Activated T-helper 2 cell treated with anti-CD3 and anti-CD28 coated beads, Interferon-gamma antibody, Interleukin-2, Interleukin-4, amounts not matched to agents 10 μg/mL and 5 μg/mL and 100 μg/mL, durations not matched to agents 14 hours and 24 hours and 36 hours (primary cell): ENCODE data around the gene FMNL2. TPM values are rescaled to one million over a fixed set of nuclear protein-coding genes. Genes with fewer than 3 reads are reported as not detected.

ENCODE experiments used
- DNase-seq: peaks from one replicate; pipeline ENCODE4 v3.0.0; 2021; ENCODE audit warnings: low spot score
- H3K27ac Mint-ChIP-seq: one replicate; pipeline ENCODE4 v1.8.0; 2021; ENCODE audit warnings: mixed read lengths
- H3K27me3 Mint-ChIP-seq: one replicate; pipeline ENCODE4 v1.8.0; 2021; ENCODE audit warnings: low read depth, mixed read lengths
- H3K36me3 Mint-ChIP-seq: one replicate; pipeline ENCODE4 v1.8.0; 2021; ENCODE audit warnings: low read depth, mixed read lengths
- H3K4me1 Mint-ChIP-seq: one replicate; pipeline ENCODE4 v1.8.0; 2021; ENCODE audit warnings: low read depth, mixed read lengths
- H3K4me3 Mint-ChIP-seq: one replicate; pipeline ENCODE4 v1.8.0; 2021; ENCODE audit warnings: low read depth, mild to moderate bottlenecking, moderate library complexity, mixed read lengths
- H3K9me3 Mint-ChIP-seq: one replicate; pipeline ENCODE4 v1.8.0; 2021; ENCODE audit warnings: mixed read lengths
- intact Hi-C: fragments of 100-400 bp; cut with micrococcal nuclease; formaldehyde crosslinking; loops from one replicate; pipeline ENCODE4 v1.15.1; 2023
- total RNA-seq: library from RNA; stranded (reverse); gene quantifications from 2 replicates; pipeline ENCODE4 v1.2.3, GENCODE V29; 2022

FMNL2 gene
- total RNA-seq, 1 donor from 2014 or later = 14.0 TPM

- DNase-seq = no peak
- no peaks in the 10 kb centered on the region for H3K9me3 Mint-ChIP-seq
- H3K27me3 Mint-ChIP-seq = peaks cover 6% of the 10 kb centered on the region
- no peak overlapping the region for H3K27ac Mint-ChIP-seq
- intact Hi-C loops = no loop called here
- no peaks in the 10 kb centered on the region for H3K36me3 Mint-ChIP-seq
- no peak overlapping the region for H3K4me3 Mint-ChIP-seq
- H3K4me1 Mint-ChIP-seq = peaks cover 24% of the 10 kb centered on the region
Measured at GRCh38 chr2:152441961-152442360, 107.0 kb downstream of the FMNL2 start.

- peaks cover 6% of the 10 kb centered on the region for H3K27me3 Mint-ChIP-seq
- no peaks in the 10 kb centered on the region for H3K36me3 Mint-ChIP-seq
- H3K4me1 Mint-ChIP-seq = peaks cover 24% of the 10 kb centered on the region
- H3K9me3 Mint-ChIP-seq = no peaks in the 10 kb centered on the region
- H3K27ac Mint-ChIP-seq = no peak overlapping the region
- DNase-seq = no peak
- no peak overlapping the region for H3K4me3 Mint-ChIP-seq
- intact Hi-C loops = no loop called here
Measured at GRCh38 chr2:152443771-152444170, 108.8 kb downstream of the FMNL2 start.

DNA sequence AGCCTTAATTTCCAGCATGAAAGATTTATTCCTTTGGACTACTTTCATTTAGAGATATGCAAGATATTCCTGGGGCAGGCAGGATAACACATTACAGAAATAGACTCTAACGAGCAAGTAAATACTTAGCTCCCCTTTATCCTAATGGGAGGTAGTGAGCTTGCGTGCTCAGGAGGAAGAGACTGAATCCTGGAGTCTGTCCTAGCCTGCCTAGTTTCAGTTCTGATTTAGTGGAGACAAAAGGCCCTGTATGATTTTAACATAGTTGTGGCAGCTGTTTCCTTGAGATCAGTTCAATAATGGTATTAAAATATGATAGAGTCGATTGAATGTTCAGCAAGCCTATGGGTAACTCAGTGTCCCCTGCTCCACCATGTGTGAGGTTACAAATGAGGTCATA is 109.5 kb downstream of the FMNL2 start:
- Mint-ChIP-seq H3K4me1 (peaks cover 24% of the 10 kb centered on the region), H3K36me3 (no peaks in the 10 kb centered on the region), H3K4me3 (no peak overlapping the region), H3K9me3 (no peaks in the 10 kb centered on the region), H3K27me3 (peaks cover 3% of the 10 kb centered on the region), H3K27ac (no peak overlapping the region)
- DNase-seq = no peak
- intact Hi-C loops = no loop called here

GRCh38 chr2:152445375-152445774 is 110.4 kb downstream of the FMNL2 start:
- intact Hi-C loops = loop anchor here (1.0 kb wide), 1 partner anchor 24 kb away; no protein-coding TSS in a partner anchor
- peaks cover 3% of the 10 kb centered on the region for H3K27me3 Mint-ChIP-seq
- H3K27ac Mint-ChIP-seq = no peak overlapping the region
- no peak overlapping the region for H3K4me3 Mint-ChIP-seq
- no peak for DNase-seq
- H3K9me3 Mint-ChIP-seq = no peaks in the 10 kb centered on the region
- no peaks in the 10 kb centered on the region for H3K36me3 Mint-ChIP-seq
- H3K4me1 Mint-ChIP-seq = peaks cover 24% of the 10 kb centered on the region

DNA sequence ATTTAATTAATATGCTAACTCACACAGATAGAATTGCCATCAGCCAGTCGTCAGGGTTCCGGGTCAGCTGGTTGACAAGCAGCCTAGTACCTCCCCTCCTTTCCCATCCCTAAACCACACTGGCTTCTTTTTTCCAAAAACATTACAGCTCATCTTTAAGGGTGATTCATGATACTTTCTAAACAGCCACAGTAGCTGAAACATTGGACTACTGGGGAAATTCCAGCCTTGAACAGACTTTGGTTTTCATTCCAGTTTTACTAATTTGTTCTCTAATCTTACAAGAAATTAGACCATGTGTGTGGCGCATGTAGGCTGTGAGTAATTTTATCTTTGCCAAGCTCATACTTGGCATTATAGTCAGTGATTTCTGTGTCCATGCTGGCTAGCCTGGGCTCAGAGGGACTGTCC is 110.8 kb downstream of the FMNL2 start:
- intact Hi-C loops = loop anchor here (1.0 kb wide), 2 partner anchors 24 to 30 kb away; no protein-coding TSS in a partner anchor
- Mint-ChIP-seq H3K27ac (no peak overlapping the region), H3K4me1 (peaks cover 22% of the 10 kb centered on the region), H3K9me3 (no peaks in the 10 kb centered on the region), H3K27me3 (peaks cover 3% of the 10 kb centered on the region), H3K4me3 (no peak overlapping the region), H3K36me3 (no peaks in the 10 kb centered on the region)
- no peak for DNase-seq

DNA sequence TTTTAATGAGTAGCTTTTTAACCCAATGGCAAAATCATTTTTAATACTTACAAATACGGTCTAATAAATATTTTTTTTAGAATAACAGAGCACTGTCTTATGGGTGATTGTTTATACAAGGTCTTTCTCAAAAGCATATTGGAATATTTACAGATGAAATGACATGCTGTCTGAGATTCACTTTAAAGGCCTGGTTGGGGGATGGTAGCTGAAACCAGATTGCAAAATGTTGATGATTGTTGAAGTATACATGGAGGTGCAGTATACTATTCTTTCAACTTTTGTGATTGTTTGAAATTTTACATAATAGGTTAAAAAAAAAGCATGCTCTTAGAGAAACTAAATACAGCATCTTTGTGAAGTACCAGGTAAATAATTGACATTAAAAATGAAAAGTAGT is 111.2 kb downstream of the FMNL2 start:
- Mint-ChIP-seq H3K9me3 (no peaks in the 10 kb centered on the region), H3K27ac (no peak overlapping the region), H3K27me3 (peaks cover 3% of the 10 kb centered on the region), H3K36me3 (no peaks in the 10 kb centered on the region), H3K4me3 (no peak overlapping the region), H3K4me1 (peaks cover 22% of the 10 kb centered on the region)
- DNase-seq = no peak
- intact Hi-C loops = loop anchor here (1.0 kb wide), 1 partner anchor 31 kb away; no protein-coding TSS in a partner anchor

- H3K9me3 Mint-ChIP-seq = no peaks in the 10 kb centered on the region
- H3K4me1 Mint-ChIP-seq = peaks cover 19% of the 10 kb centered on the region
- H3K4me3 Mint-ChIP-seq = no peak overlapping the region
- no peaks in the 10 kb centered on the region for H3K36me3 Mint-ChIP-seq
- H3K27ac Mint-ChIP-seq = no peak overlapping the region
- intact Hi-C loops = no loop called here
- no peak for DNase-seq
- H3K27me3 Mint-ChIP-seq = peaks cover 5% of the 10 kb centered on the region
Measured at GRCh38 chr2:152447897-152448296, 112.9 kb downstream of the FMNL2 start.

DNA sequence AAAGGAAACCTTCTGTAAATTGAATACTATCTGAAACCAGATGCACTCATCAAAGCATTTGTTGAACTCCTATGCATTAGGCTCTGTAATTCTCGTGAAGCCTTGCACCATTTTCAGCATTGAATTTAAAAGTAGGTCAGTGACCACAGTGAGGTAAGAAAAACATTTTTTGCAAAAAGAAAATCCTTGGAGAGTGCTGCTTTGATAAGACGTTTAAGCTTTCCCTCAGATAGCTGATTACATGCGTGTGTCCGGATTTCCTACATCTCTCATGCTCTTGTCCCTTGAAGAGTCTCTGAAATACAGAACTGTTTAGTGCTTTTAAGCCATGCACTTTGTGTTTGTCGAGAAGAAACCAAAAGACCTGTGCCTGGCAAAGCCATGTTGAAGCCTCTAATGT is 113.6 kb downstream of the FMNL2 start:
- intact Hi-C loops = no loop called here
- DNase-seq = no peak
- peaks cover 5% of the 10 kb centered on the region for H3K27me3 Mint-ChIP-seq
- no peak overlapping the region for H3K27ac Mint-ChIP-seq
- no peak overlapping the region for H3K4me3 Mint-ChIP-seq
- H3K4me1 Mint-ChIP-seq = peaks cover 17% of the 10 kb centered on the region
- H3K36me3 Mint-ChIP-seq = no peaks in the 10 kb centered on the region
- H3K9me3 Mint-ChIP-seq = no peaks in the 10 kb centered on the region

DNA sequence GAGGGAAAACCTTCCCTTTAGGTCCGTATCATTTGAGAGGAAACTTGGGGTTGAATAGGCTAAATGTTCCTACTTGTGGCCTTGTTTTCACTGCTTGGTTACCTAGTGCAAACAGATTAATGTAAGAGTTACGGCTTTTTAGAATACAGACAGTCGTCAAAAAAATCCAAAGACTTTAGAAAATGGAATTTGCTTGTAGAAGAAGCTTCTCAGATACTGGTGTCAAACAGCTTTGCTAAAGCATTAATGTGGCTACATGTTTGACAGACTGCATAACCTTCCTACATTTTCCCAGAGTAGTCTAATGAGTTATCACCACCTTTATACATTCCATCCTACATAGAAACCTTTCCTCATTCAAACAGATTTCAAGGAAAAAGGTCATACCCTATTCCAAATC is 114.6 kb downstream of the FMNL2 start:
- peaks cover 17% of the 10 kb centered on the region for H3K4me1 Mint-ChIP-seq
- no peak for DNase-seq
- no peaks in the 10 kb centered on the region for H3K9me3 Mint-ChIP-seq
- no peak overlapping the region for H3K27ac Mint-ChIP-seq
- H3K36me3 Mint-ChIP-seq = no peaks in the 10 kb centered on the region
- no peak overlapping the region for H3K4me3 Mint-ChIP-seq
- intact Hi-C loops = no loop called here
- peaks cover 1% of the 10 kb centered on the region for H3K27me3 Mint-ChIP-seq

DNA sequence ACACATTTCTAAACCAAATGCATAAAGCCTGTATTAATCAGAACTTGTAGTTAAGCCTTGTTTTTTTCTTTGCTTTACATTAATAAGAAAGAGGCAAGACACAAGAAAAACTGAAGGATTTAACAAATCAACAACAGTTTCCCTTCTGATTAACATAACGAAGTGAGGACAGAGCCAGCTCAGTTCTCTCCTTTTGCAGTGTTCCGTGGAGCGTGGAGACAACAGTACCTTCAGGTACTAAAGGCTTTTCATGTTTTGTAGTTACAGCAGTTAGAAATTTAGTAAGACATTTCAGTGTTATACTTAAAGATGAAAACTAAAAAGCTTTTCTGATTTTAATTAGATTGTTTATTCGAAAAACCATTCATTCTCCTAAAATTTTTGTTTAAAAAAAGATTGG is 115.2 kb downstream of the FMNL2 start:
- peaks cover 1% of the 10 kb centered on the region for H3K27me3 Mint-ChIP-seq
- no peaks in the 10 kb centered on the region for H3K9me3 Mint-ChIP-seq
- intact Hi-C loops = no loop called here
- no peak overlapping the region for H3K4me3 Mint-ChIP-seq
- no peak overlapping the region for H3K27ac Mint-ChIP-seq
- DNase-seq = no peak
- H3K4me1 Mint-ChIP-seq = peaks cover 17% of the 10 kb centered on the region
- no peaks in the 10 kb centered on the region for H3K36me3 Mint-ChIP-seq

DNA sequence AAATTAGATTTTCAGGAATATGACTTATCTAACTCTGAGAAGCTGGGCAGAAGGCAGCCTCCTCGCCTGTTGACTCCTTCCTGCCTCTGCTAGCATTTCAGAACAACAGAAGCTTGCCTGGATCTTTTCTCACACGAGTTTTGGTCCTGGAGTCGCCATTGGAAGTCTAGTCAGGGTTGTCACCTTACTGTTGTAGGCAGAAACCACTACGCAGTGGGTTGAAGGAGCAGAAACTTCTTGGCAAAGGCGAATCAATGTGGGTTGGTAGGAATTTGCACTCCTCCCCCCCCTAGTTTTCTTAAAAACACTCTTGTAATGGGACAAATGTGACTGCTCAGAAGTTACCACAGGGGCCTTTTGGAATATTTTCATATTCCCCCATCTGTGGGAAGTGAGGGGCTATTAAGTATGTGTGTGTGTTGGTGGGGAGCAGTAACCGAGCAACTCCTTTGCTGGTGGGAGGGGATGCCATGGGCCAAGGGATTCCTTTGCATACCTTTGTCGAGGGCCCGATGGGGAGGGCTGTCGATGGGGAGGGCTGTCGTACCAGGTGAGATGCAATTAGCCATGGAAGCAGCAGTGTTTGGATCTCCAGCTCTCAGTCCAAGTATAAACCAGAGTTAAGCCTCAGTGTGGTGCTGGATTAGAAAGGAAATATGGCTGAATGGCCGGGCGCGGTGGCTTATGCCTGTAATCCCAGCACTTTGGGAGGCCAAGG is 117.4 kb downstream of the FMNL2 start:
- intact Hi-C loops = no loop called here
- Mint-ChIP-seq H3K9me3 (no peaks in the 10 kb centered on the region), H3K27me3 (peaks cover 1% of the 10 kb centered on the region), H3K36me3 (no peaks in the 10 kb centered on the region), H3K27ac (no peak overlapping the region), H3K4me3 (no peak overlapping the region), H3K4me1 (peaks cover 2% of the 10 kb centered on the region)
- no peak for DNase-seq

DNA sequence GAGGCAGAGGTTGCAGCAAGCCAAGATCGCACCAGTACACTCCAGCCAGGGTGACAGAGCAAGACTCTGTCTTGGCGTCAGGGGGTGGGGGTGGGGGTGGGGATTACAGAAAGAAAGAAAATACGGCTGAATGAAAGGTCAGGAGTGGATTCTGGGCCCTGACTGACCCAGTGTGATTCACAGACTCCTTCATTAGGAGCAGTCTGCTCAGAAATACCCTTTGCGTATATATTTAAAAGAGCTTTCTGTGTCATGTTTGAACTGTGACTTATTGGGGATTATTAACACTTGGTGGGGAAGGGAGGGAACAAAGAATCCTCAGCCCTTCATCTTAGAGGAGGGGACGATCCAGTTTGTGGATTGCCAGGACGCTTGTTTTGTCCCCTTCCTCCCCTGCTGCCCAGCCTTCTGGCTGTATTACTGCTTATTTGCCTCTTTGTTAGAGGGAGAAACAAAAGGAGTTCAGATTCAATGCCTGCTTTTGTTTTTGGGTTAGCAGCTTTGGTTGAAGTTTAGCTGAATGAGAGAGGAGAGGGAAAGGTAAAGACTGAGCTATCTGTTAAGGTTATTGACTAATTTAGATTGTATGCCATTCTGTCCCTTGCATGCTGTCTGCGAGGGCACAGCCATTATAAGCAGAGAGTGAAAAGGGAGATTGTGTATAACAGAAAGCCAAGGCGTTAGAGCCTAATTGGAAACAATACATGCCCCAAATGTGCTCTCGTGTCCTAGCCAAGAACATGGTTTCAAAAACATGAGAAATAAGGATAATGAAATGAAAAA is 118.3 kb downstream of the FMNL2 start:
- no peak overlapping the region for H3K27ac Mint-ChIP-seq

DNA sequence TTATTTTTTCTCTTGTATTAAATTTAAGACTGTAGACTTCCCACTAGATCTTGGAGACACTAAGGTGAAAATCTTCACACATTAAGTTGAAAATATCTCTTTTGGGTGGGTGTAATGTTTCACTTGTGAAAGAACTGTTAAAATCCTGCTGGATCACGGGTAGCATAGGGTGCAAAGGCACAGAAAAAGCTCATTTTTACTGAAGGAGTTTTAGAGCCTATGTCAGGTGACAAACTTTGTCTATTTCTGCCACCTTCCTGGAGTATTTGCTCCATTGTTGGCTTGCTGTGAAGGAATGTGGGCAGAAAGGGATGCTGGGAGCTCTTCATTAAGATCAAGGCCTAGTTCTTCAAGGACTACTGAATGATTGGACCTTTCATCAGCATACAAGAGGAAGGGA is 119.4 kb downstream of the FMNL2 start:
- Mint-ChIP-seq H3K27me3 (peaks cover 1% of the 10 kb centered on the region), H3K4me3 (no peak overlapping the region), H3K4me1 (peaks cover 4% of the 10 kb centered on the region), H3K9me3 (no peaks in the 10 kb centered on the region), H3K27ac (no peak overlapping the region), H3K36me3 (no peaks in the 10 kb centered on the region)
- intact Hi-C loops = no loop called here
- no peak for DNase-seq

More for the DNA sequence above, 118.3 kb downstream of the FMNL2 start:
- H3K9me3 Mint-ChIP-seq = no peaks in the 10 kb centered on the region
- peaks cover under 1% of the 10 kb centered on the region for H3K4me1 Mint-ChIP-seq
- no peak overlapping the region for H3K4me3 Mint-ChIP-seq
- DNase-seq = no peak
- no peaks in the 10 kb centered on the region for H3K36me3 Mint-ChIP-seq
- peaks cover 1% of the 10 kb centered on the region for H3K27me3 Mint-ChIP-seq
- intact Hi-C loops = no loop called here
